ENCODE data around the gene AFTPH.

Gene AFTPH

DNA sequence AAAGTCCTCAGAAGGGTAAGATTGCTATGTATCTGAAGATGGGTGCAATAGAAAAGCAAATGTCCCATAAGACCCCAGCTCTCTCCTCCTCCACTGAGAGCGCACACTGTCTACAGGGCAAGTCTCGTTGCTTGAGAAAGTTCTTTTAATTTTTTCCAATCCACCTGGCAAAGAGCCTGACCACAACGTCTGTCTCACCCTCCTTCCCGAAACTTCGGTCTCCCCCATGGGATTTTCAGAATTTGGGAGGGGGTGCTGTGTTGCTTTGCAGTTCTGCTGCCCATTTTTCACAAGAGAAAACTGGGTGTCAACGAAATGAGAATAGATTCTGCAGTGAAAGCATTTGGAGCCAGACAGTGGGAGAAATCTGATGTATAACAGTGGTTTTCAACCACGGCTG is 89.1 kb downstream of the AFTPH start:
- DNase-seq = no peak

DNA sequence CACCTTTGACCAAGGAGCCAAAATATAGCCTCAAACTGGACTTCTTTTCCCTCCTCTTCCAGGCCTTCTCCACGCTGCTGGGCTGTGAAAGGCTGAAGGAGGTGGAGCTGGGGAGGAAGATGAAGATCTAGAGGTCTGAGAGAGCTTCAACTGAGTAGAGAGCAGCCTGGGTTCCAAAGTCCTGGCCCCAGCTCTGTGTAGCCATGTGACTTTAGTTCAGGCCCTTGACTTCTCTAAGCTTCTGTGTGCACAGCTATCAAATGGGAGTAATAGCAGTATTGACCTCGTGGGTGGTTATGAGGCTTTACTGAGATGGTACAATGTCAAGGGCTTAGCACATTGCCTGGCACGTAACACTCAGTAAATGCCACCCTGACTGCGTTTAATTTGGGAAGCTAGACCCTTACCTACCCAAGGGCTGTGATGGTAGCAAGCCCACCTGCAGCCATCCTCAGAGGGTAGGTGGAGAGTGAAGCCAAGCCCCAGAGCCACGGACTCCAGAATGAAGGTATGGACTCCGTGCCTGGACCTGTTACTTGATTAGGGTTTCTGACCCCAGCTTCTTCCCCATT is 91.2 kb downstream of the AFTPH start:
- no peak for DNase-seq

DNA sequence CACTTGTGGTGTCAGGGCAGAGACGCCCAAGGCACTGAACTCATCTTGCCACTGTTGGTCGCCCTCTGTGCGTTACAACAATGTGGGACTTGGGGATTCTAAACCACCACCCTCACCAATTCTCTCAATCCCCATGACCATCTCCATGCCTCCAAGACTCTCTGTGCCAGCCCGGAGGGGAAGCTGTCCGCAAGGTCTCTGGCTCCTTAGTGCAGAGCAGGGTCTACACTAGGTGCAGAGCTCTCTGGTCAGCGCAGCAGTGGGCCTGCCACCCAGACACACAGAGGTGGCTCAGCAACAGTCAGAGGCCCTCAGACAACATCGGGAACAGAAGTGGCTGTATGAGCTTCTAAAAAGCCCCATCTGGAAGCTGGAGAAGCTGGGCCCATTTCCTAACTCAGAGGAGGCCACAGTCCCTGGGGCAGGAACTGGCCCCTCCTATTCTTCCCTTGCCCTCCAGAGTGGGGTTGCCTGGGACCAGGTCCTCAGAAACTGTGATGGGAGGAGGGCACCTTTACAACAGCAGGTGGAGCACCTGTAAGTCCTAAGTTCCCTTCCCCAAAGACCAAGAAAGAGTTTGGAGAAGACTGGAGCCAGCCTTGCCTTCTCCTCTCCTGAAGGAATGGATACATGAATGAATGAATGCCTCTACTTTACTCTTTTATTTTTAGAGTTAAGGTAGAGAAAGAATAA is 91.9 kb downstream of the AFTPH start:
- DNase-seq = no peak

DNA sequence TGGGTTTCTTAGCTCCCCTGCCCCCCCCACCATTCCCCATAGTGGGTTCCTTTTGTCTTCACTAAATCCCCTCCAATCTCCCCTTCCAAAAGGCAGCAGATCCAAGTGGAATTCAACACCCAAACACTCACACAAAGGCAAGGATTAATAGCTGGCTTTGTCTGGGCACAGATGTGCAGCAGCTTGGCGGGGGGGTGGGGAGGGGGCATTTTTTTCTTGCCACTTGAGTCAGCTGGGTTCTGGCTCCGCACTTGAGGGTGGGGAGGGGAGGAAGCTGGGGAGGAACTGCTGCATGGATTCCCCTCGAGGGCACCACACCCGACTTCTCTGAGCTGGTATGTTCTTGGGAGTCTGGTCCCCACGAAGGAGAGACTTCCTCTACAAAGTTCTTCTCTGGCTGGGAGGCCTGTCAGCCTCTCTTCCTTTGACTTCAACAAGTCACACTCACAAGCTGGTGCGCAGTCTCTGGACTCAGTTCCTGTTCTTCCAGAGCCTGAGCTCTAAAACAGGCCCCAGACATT is 93.6 kb downstream of the AFTPH start:
- peak; percentile 45 to 73 (median 59) for DNase-seq

DNA sequence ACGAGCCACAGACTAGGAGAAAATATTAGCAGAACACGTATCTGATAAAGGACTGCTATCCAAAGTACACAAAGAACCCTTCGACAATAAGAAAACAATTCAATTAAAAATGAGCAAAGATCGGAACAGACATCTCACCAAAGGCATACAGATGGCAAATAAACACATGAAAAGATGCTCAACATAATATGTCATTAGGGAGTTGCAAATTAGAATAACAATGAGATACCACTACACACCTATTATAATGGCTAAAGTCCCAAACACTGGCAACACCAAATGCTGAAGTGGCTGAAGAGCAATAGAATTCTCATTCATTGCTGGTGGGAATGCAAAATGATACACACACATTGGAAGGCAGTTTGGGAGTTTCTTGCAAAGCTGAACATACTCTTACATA is 96.5 kb downstream of the AFTPH start:
- DNase-seq = no peak

DNA sequence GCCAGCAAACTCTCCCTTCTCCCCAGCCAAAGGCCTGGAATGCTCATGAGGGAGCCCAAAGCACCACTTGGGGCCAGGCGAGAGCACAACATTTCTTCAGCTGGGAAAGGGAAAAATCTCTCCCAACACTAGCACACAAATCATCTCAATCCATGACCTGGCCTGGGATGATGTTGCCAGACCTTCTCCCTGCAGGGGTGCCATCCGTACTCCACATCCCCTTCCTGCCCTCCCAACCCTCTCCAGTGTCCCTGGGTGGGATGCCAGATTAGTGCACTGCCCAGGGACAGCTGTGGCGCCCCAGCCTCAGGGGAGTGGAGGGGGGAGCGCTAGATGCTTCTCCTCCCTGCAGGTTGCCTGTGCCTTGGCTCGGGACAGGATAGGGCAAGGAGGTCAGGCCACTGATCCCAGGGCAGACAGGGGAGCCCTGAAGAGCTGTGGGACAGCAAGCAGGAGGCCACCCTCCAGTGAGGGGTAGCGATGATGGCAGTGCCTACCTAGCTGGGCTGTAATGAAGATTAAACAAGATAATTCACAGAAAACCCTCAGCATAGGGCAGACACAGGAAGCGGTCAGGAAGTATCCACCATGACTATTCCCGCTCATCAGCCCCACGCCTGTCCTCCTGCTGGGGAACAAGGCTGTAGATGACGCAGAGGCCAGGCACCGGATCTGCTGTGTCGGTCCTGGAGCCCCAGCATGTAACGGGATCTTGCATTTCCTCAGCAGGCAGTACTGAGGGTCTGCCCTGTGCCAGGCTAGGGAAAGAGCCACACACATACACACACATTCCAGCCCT is 98.5 kb downstream of the AFTPH start:
- DNase-seq = no peak

DNA sequence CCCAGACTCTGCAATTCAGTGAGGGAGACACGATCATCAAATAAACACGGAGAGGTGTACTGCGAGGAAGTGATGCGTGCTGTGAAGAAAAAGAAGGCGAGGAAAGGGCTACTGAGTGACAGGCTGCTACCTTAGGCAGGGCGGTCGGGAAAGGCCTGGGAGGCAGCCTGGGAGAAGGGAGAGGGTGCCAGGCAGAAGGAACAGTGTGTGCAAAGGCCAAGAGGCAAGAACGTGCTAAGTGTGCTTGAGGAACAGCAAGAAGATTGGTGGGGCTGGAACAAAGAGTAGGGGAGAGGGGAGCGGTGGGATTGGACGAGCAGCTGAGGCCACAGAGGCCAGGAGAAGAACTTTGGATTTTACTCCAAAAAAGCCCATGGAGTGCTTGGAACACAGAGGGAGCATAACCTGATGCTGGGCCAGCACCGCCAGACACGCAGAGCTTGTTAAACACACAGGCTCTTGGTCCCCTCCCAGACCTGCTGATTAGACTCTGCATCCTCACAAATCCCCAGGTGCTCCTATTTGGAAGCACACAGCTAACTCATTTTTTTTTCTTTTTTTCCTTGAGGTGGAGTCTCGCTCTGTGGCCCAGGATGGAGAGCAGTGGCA is 99.2 kb downstream of the AFTPH start:
- no peak for DNase-seq

DNA sequence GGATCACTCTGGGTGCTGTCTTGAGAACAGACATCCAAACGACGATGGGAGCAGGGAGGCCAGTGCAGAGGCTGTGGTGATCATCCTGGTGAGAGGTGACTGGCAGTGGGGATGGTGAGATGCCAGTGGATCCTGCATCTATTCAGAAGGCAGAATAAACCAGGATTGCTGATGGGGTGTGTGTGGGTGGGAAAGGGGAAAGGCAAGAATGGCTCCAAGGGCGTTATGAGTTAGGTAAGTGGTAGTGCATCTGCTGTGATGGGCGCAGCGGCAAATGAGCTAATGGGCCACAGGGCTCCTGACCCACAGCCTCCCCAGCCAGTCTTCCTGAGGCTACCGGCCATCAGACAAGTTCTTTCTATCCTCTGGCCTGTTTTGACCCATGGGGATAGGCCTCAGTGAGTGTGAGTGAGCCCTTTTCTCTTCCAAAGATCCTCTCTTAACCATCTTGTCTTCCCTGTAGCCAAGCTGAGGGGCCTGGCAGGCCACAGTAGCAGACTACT is 100.0 kb downstream of the AFTPH start:
- DNase-seq = no peak

DNA sequence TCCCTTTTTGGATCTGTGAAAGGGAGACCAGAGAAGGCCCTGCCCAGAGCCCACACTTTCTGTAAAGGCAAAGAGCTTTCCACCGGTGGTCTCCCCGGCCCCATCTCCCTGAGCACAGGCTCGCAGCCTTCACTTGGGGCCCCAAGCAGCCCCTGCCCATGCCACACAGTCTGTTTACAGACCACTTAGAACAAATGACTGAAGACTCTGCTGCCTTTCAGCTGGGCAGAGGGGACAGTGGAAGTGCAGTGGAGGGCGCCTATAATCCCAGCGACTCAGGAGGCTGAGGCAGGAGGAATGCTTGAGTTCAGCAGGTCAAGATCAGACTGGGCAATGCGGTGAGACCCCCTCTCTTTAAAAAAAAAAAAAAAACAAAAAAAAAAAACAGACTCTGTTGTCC is 100.7 kb downstream of the AFTPH start:
- no peak for DNase-seq

DNA sequence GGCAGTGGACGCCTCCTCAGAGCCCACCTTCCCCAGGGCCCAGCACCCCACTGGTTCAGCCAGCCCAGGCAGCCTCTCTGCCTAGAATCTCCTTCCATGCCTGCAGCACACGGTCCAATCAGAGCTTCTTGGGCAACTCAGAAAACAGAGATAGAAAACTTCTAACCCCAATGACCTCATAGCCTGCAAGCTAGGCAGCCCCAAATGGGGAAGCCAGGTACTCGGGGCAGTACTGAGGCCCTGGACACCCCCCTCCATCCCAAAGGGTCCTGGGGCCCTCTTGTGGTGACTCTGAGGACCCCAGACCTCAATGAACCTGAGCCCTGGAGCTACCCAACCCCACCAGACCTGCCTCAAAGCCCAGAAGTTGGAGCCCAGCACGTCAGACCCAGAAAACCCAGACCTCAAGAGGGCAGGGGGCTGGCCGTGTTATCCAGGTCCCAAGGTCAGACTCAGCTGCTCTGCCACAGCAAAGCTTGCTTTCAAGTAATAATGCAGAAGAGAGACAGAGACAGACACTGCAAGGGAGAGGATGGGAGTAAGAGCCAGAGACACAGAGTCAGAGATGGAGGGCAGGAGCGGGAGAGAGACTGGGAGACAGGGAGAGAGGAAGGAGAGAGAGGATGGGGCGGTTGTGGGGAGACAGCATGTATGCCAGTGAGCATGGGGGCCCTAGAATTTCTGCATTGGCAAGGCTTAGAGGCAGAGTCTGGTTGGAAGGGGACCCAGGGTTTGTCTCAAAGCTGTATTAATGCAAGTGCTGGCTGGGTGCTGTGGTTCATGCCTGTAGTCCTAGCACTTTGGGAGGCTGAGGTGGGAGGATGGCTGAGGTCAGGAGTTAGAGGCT is 101.4 kb downstream of the AFTPH start:
- DNase-seq = peak; percentile 39 to 62 (median 52)

DNA sequence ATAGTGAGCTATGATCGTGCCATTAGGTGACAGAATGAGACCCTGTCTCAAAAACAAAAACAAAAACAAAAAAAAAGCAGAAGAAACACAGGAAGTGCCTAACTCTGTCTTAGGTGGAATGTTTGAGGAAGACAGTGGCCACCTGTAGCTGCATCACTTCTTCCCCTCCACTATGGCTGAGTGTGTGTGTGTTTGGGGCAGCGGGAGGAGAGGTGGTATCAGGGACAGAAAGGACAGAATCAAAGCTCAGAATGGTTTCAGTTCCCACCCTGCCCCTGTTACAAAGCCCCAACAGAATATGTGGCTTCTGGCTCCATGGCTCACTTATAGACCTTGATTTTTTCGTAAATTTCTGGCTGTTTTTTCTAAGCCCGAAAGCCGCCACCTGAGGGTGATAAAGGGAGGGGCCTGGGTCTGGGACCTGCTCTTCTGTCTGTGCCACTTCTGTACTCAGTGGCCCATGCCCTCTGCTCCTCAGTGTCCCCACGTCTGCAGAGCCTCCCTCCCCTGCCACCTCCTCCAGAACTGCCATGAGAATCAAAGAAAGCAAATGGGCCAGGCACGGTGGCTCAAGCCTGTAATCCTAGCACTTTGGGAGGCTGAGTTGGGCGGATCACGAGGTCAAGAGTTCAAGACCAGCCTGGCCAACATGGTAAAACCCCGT is 102.2 kb downstream of the AFTPH start:
- no peak for DNase-seq

DNA sequence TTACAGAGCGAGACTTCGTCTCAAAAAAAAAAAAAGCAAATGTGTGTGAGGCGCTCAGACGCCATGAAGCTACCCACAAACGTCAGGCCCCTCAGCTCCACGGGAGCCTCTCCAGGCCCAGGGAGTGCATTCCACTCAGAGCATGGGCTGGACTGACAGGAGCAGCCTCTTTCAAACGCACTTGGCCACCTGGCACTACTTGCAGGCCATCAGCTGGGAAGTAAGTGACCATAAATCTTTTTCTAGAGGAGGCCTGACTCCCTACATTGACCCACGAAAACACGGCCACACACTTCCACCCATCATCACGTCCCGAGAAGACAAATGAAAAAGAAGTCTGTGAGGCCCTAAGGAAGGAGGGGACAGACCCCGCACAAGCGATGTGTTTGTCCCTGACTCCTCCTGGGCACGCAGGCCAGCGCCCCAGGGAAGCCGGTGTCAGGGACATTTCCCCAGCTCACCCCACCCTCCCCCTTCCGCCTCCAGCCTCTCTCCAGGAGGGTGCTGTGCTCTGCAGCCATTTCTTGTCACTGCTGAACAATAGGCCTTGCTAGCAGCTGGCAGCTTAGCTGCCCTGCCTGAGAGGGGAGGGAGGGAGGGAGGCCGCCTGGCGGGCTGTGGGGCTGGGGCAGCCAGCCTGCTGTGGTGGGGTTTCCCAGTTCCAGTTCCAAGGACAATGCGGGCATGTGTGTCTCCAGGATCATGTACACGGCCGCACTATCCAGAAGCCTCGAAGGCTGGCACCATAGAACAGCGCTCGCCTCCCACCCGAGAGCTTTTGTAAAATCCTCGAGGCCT is 103.0 kb downstream of the AFTPH start:
- no peak for DNase-seq

DNA sequence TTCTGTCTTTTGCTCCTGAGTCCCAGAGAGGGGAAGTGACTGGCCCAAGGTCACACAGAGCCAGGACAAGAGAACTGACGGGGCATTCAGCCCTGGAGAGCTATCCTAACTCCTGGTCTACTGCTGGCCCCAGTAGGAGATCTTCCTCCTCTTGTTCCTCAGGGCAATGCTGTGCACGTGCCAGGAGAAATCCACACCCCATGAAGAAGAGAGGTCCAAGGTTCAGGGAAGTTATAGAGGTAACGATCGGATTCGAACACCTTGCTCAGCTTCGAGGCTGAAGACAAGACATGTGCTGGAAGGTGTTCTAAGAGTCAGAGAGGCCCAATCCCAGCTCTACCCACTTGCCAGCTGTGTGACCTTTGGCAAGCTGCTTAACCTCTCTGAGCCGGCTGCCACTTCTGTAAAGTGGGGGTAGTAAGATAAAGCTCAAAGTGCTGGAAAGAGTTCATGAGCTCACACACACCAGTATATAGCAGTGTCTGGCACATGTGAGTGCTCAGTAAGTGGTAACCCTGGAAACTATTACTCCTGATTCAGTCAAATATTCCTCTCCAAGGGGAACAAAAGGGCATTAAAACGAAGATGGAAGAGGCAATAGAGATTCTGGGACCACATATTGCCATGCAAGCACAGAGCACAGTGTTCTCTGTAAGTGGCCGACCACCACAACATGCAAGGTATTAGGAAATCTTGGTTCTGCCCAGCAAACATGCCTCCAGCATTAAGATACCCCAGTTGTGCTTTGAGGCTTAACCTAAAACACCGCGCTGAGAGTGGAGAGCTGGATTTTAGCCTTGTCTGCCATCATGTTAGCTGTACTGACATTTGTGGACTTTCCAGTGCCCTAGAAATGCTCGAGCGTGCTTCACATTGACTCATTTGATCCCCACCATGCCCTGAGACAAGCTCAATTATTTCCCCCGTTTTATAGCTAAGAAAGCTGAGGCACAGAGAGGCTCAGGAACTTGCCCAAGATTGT is 104.0 kb downstream of the AFTPH start:
- no peak for DNase-seq

DNA sequence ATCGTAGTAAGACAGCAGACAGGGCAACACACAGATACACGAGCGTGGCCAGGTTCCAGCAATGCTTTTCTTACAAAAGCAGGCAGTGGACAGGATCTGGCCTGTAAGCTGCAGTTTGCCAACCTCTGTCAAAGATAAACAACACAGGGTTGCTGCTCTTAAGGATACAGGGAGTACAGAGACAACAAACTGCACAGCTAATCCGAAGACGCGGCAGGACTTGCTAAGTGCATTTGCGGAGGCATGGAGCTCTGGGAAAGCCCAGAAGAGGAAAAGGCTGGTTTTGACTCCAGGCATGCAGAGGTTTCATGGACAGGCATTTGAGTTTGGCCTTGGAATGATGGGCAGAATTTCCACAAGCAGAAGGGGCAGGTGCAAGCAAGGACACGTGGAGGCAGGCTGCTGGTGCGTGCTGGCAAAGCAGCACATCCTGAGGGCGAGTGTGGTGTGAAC is 105.2 kb downstream of the AFTPH start:
- DNase-seq = no peak

DNA sequence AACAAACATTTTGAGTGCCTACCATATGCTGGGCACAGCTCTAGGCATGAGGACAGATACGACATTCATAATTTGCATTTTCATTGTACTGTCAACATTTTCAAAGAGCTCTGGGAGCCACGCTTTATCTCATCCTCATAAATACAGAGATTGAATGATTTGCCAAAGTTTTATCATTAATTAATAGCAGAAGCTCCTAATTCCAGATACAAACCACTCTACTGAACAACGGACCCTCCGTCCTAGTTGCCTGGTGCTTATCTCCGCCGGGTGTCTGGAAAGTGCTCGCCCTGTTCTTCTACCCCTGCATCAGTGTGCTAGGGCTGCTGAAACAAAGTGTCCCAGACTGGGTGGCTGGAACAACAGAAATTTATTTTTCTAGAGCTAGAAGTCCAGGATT is 105.7 kb downstream of the AFTPH start:
- no peak for DNase-seq

DNA sequence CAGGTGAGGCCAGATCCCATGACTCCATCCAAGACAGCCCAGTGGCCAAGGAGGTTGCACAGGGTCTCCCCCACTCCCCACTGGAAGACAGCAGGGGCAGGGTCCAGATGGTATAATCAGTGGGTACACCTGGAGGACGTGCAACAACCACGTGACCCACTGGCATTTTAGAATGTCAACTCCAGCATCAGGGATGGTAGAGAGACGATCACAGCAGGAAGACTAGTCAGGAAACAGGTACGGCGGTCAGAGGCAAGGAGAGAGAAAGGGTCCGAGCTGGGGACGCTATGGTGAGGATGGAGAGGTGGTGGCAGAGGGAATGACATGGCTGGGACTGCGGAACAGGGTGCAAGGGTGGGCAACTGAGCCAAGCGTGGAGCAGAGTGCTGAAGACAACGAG is 106.6 kb downstream of the AFTPH start:
- no peak for DNase-seq

DNA sequence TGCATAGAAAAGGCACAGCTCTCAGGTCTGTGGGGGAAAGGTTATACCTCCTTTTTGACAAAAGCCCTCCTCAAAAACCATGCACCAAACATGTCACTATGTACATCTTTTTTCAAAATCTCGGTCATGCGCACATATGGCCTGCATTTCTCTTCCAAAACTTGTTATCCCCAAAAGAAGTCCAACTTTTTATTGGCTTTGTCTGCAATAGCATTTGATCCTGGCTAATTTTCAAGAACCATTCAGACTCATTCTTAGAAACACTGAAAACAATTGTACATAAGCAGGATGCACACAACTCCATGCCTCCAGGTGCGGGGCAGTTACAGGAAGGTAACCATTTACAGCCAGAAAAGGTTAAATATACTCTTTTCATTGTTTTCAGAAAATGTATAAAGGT is 107.6 kb downstream of the AFTPH start:
- no peak for DNase-seq

DNA sequence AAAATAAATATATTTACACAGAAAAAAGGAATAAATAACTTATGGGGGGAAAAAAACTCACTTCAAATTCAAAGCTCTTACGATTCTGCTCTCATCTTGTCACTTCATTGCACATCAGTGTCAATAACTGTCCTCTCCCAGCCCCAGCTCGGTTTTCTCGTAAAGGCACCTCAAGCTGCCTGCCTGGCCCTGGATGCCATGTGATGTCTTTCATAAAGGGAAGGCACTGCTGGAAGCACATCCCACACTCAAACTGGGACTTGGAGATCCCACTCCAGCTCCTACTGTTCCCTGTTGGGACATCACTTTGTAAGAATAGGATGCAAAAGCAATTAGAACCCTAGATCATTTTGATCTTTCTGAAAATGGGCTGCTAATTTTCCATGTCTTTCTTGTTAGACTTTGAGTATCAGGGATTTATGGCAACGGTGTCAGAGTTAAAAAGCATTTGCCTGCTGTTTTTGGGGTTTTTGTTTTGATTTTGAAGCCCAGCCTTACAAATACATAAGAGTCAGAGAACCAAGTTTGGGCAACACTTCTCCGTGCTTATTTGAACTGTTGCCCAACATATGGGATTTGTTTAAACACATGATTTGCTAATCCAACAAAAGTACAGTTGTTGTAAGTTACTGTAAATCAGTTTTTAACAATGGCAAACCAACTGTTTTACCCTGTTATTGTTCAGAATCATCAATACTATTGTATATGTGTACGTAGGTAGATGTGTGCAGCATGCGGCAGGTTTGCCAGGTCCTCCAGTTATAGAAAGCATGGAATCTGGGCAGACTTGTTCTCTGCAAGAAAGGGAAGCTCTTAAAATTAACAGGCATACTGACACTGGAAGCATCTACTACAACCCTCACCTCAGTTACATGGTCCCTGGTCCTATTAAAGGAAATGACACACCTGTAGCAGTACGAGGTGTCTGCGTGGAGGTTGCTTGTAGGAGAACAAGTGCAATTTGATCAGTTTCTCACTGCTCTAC is 109.0 kb downstream of the AFTPH start:
- no peak for DNase-seq
